HFFc6 (cell line): ENCODE measurements around the gene DISC1. TPM values are rescaled to one million over a fixed set of nuclear protein-coding genes. Genes with fewer than 3 reads are reported as not detected.

Source experiments
- DNase-seq: peaks from one replicate; pipeline ENCODE4 v3.0.0-alpha.2; 2018
- H3K27ac Mint-ChIP-seq: 2 replicates; pipeline ENCODE4 v1.8.0; 2020; ENCODE audit warnings: mild to moderate bottlenecking, mixed read lengths
- H3K27me3 Mint-ChIP-seq: 2 replicates; pipeline ENCODE4 v1.8.0; 2021; ENCODE audit warnings: mild to moderate bottlenecking, moderate library complexity, mixed read lengths; ENCODE audit not compliant: insufficient read depth
- H3K36me3 Mint-ChIP-seq: 2 replicates; pipeline ENCODE4 v1.8.0; 2021; ENCODE audit warnings: low read depth, mixed read lengths
- H3K4me1 Mint-ChIP-seq: 2 replicates; pipeline ENCODE4 v1.8.0; 2020; ENCODE audit warnings: low read depth, mixed read lengths
- H3K4me3 Mint-ChIP-seq: 2 replicates; pipeline ENCODE4 v1.8.0; 2020; ENCODE audit warnings: mild to moderate bottlenecking, moderate library complexity, mixed read lengths
- H3K9me3 Mint-ChIP-seq: 2 replicates; pipeline ENCODE4 v1.8.0; 2020; ENCODE audit warnings: mild to moderate bottlenecking, mixed read lengths
- CTCF ChIP-seq: fragments of 200-600 bp; sonication (generic); IDR thresholded peaks from 2 replicates; pipeline ENCODE4 v1.5.0; 2021; ENCODE audit warnings: antibody characterized with exemption, mild to moderate bottlenecking
- total RNA-seq, 6 experiments: library from RNA; stranded (reverse); fragmentation: NEBNext Ultra II Directional; extraction: Animal tissue kit (Norgen Biotek cat#: 25700); gene quantifications; 2 replicates in 1 of 6; 3 replicates in 5 of 6; pipeline ENCODE4 v1.2.3, GENCODE V29; 2021

DISC1 gene
- total RNA-seq, 6 experiments from 2014 or later, result 1.3 to 4.3 (median 1.9) TPM

- H3K27me3 Mint-ChIP-seq, result no peaks in the 10 kb centered on the region; the same call in 1 of the 2 replicates
- no peak for TF ChIP-seq CTCF
- H3K4me1 Mint-ChIP-seq, result no peaks in the 10 kb centered on the region
- peaks cover 21% of the 10 kb centered on the region for H3K9me3 Mint-ChIP-seq
- no peak for DNase-seq
- H3K4me3 Mint-ChIP-seq, result no peak overlapping the region
- H3K36me3 Mint-ChIP-seq, result no peaks in the 10 kb centered on the region
- no peak overlapping the region for H3K27ac Mint-ChIP-seq
These were observed 458.1 kb downstream of the DISC1 start for GRCh38 chr1:232084584-232085223.

DNA sequence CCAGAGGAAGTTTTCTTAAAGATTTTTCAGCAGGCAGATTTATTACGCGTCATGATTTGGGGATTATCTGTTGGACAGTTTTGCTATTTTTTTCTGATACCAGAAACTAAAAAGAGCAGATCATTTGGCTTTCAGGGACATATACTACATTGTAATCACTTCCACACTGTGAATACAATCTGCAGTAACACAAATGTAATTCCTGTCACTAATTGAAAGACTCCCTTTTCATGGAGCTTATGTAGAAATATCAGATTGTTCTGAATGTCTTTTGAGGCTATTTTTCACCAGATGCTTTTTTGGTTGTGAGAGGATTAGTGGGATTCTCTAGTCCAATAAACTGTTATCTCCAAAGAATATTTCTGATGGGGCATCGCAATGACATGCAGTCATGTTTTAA lies 464.2 kb downstream of the DISC1 start:
- DNase-seq, result no peak
- Mint-ChIP-seq H3K27me3 (no peaks in the 10 kb centered on the region; the same call in 1 of the 2 replicates), H3K4me3 (no peak overlapping the region), H3K4me1 (no peaks in the 10 kb centered on the region), H3K27ac (no peak overlapping the region), H3K9me3 (peaks cover 11% of the 10 kb centered on the region; the same call in 1 of the 2 replicates), H3K36me3 (no peaks in the 10 kb centered on the region)
- TF ChIP-seq CTCF, result no peak

Other genes starting within 250 kb of the DISC1 start
- gene EGLN1, start 204.5 kb upstream of the DISC1 start, total RNA-seq, result 10 to 100 TPM; 22.5 to 31.8 (median 26.0) TPM
- 10 to 100 TPM; 52.1 to 64.4 (median 60.1) TPM for gene TSNAX, start 98.1 kb upstream of the DISC1 start, total RNA-seq